ENCODE results near the gene CLEC2L.

The CLEC2L gene

DNA sequence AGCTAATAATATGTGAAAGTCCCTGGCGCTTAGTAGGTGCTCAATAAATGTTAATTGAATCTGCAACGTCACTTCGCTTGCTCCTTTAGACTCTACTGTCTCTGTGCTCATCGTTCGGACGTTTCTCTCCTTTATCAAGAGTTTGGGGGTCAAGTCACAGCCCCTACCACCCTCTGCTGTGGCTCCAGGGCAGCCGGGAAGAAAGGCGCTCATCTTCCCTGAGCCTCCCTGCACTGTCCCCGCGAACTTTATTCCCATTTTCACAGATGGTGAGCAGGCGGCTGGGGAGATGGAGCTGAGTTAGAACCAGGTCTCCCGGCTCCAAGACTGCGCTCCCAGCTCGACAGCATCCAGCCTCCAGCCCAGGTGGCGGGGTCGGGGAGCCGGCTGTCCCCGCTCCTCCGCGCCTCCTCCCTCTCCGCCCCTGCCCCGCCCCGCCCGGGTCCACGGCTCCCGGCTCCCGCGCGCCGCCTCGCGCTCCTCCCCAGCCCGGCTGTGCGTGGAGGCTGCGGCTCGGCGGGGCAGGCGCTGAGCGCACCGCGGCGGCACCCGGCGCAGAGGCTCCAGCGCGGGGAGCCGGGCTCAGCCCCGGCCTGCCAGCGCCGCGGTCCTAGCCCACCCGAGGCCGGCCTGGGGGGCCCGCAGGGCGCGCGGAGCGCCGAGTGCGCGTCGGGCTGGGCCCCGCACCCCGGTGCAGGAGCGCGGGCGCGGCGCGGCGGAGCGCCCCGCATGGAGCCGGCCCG lies at the start of gene CLEC2L:
TSS of gene CLEC2L (plus strand) at position 487 of the 743 bp plus-strand sequence. CDS start at position 730, 243 bp downstream.
- DNase-seq (ENCODE audit: low spot score) = peak; percentile 63

DNA sequence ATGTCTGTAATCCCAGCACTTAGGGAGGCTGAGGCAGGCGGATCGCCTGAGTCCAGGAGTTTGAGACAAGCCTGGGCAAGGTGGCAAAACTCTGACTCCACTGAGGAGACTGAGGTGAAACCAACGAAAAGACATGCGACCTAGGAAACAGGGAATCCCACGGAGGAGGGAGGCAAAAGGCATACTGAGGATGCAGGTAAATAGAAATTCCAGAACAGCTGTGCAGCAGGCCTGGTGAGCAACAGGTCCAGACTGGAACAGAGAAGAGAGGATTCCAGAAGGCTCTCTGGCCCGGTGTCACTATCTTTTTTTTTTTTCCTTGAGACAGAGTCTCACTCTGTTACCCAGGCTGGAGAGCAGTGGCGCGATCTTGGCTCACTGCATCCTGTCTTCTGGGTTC lies 47.3 kb upstream of the CLEC2L start:
- no peak for DNase-seq (ENCODE audit: low spot score)

DNA sequence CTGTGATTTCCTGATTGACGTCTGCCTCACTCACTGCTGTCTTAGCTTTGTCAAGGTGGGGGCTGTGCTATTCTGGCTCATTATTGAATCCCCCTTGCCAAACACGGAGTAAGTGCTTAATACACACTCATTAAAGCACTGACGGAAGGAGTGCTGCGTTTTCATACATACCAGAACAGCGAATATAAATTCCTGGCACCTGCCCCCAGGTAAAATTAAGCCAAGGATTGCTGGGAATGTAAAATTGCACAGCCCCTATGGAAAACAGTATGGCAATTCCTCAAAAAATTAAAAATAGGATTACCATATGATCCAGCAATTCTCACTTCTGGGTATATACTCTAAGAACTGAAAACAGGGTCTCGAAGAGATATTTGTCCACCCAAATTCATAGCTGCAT lies 46.6 kb upstream of the CLEC2L start:
- DNase-seq (ENCODE audit: low spot score) = no peak

DNA sequence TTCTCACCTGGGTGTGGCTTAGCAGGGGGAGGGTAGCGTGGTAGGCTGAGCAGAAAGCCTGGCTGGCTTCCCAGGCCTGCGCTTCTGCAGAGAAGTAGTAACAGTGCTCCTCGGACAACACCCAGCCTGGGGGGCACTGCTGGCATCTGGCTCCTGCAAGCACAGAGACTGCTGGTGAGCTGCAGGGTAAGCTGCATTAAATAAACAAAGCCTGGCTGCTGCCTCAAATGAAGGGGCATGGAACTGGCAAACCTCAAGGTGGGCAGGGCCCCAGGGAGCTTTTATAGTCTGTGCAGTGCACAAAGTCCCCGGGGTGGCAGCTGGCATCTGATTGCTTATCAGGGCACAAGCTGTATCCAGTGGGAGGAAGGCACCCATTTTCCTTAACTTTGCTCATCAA lies 43.9 kb upstream of the CLEC2L start:
- DNase-seq (ENCODE audit: low spot score) = no peak

DNA sequence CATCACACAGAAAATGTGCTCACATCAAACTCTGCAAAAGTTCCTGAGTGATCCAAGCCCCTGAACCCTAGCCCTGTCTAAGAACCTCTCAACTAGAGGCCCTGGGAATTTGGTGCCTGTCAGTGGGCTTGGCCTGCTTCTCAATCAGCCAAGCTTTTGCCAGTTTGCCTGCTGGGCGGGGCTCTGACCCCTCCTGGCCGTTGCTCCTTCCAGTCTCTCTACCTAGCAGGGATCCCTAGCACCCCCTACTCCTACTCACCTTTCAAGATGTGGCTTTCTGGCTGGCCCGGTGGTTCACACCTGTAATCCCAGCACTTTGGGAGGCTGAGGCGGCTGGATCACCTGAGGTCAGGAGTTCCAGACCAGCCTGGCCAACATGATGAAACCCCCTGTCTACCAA lies 42.1 kb upstream of the CLEC2L start:
- DNase-seq (ENCODE audit: low spot score) = no peak

DNA sequence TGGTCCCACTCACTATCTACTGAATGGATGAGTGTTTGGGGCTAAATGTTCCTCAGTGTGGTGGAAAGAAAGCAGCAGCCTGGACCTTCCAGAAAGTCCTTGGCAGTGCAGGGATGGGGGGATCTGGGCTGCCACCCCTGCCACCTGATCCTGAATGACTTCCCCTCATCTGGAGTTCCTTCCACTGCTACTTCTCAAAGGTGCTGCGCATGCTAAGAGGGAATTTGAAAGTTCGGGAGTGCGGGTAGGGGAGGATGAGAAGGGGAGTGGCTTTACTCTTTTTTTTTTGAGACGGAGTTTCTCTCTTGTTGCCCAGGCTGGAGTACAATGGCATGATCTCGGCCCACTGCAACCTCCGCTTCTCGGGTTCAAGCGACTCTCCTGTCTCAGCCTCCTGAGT lies 41.4 kb upstream of the CLEC2L start:
- DNase-seq (ENCODE audit: low spot score) = no peak

DNA sequence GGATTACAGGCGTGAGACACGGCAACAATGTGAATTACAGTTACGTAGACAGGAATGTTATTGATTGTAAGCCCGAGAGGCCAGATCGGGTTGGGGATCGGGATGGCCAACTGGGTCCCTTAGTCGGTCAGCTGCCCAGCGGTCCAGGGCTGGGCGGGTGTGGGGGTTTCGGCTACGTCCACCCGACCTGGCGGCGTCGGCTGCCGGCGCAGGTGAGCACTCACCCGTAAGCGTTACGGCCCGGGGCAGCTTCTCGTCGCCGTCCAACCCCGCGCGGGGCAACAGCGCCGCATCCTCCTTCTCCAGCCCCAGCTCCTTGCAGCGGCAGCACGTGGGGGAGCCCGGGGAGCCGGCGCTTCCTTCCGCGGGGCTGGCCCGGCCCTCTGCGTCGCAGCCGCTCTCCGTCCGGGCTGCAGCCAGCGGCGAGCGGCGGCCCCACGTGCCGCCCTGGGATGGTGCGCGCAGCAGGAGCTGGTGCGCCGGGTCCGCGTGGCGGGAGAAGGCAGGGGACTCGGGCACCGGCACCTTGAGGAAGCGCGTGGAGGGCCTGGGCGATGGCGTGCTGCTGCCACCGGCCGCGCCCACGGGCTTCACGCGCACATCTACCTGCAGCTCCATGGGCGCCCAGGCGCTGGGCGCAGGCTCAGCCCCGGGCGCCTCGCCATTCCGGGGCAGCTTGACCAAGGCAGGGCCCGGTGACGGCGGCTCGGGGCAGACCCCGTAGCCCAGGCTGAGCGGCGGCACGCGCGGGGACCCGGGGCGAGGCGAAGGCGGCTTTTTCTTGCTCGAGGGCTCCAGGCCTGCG lies 40.6 kb upstream of the CLEC2L start:
- peak; percentile 67 for DNase-seq (ENCODE audit: low spot score)

DNA sequence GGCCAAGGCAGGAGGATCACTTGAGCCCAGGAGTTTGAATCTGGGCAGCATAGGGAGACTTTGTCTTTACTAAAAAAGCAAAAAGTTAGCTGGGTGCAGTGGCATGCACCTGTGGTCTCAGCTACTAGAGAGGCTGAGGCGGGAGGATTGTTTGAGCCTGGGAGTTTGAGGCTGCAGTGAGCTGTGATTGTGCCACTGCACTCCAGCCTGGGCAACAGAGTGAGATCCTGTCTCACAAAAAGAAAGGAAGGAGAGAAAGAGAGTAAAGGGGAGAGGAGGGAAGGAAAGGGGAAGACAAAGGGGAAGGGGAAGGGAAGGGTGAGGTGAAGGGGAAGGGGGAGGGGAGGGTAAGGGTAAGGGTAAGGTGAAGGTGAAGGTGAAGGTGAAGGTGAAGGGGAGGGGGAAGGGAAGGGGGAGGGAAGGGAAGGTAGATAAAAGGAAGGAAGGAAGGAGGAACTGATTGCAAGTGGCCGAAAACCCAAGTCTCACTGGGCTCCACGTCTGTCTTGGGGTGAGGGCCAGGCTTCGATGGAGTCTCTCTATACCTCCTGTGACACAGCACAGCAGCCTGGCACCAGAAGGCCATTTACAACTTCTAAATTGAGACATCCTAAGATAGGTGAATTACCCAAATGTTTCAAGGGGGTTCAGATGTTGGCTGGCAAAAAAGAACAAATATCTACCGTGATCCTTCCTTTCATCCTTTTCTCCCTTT lies 36.0 kb upstream of the CLEC2L start:
- no peak for DNase-seq (ENCODE audit: low spot score)

DNA sequence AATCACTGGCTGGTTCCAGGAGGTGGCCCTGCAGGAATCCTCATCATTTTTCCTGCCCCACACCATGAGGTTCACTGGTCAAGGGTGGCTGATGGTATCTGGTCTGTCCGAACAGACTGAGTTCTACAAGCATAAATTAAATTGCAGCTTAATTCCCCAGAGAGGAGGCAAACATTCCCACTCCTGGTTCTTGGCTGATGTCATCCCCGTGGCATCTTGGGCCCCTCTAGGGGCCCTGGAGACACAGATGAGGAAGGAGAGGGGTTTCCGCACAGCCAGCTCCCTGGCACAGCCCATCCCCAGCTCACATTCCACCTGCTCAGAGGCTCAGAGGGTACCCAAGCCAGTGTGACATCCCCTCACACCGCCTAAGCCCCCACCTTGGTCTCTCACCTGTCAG lies 34.7 kb upstream of the CLEC2L start:
- no peak for DNase-seq (ENCODE audit: low spot score)

DNA sequence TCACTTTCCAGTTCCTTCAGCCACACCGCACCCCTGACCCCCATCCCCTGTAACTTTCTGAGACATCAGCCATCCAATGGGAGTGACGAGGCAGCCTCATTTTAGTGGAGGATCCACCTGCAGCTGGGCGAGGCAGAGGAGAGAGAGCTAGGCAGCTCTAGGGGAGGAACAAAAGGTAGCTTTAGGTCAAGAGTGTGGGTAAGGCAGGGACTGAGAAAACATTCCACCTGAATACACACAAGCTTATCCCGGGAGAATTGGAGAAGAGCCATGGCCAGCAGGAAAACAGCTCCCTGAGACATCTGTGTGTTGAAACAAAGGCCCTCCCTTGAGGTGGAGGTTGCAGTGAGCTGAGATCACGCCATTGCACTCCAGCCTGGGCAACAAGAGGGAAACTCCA lies 33.4 kb upstream of the CLEC2L start:
- DNase-seq (ENCODE audit: low spot score) = no peak

DNA sequence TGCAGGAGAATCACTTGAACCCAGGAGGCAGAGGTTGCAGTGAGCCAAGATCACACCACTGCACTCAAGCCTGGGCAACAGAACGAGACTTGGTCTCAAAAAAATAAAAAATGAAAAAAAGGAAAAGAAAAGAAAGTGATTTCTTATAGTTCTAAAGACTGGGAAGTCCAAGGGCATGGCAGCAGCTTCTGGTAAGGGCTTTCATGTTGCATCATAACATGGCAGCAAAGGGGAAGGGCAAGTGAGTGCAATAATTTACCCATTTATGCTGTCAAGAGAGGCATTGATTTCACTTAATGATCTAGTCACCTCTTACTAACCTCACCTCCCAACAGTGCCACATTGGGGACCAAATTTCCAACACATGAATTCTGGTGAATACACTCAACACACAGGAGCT lies 31.2 kb upstream of the CLEC2L start:
- DNase-seq (ENCODE audit: low spot score) = no peak

DNA sequence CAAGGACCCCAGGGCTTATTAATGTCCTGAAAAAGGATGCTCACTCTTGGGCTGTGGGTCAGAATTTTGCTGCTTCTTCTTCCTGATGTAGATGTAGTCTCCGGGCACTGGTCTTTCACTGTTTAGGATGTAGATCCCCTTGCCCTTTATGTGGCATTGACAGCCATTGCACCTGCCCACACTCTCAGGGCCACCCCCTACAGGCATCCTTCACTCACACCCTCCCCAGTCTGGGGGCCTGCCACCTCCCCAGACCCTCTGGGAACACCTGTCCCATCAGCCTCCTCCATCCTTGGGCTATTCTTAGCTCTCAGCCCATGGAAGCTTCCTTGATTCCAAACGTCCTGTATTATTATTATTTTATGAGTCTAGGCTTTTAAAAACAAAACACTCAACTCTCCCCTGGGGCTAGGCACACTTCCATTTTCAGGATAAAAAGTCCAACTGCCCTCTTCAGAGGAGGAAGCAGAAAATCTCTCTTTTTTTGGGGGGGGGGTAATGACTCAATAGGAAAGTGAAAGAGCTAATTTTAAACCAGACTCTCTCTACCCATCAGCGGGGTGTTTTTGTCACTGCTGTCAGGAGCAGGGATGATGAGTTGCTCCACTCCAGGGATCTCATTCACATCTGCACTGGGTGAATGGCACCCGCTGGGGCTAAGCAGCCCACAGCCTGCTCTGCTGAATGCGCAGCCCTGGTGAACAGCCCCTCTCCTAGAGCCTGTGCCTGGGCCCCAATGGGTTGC lies 28.5 kb upstream of the CLEC2L start:
- DNase-seq (ENCODE audit: low spot score) = no peak

DNA sequence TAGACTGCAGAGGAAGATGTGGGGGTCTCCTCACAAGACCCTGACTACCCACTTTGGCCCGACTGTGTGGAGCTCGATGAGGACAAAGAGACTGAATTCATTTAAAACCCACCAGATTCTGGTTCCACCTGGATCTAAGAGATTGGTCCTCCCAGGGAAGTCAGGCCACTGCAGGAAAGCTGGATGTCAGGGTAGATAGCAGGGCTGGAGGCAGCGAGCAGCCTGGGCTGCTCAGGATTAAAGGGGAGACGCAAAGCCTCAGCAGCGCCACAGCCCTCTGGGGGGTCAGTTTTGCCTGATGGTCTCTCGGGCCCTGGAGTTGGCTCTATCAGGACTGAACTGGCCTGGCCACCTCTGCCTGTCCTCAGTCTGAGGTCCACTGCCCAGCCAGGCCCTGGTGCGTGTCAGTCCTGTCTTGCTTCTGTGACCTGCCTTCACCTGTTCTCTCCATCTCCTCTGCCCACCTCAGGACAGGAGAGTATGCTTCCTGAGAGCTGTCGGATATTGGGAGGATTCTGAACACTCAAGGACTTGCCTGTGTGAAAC lies 27.8 kb upstream of the CLEC2L start:
- DNase-seq (ENCODE audit: low spot score) = no peak

DNA sequence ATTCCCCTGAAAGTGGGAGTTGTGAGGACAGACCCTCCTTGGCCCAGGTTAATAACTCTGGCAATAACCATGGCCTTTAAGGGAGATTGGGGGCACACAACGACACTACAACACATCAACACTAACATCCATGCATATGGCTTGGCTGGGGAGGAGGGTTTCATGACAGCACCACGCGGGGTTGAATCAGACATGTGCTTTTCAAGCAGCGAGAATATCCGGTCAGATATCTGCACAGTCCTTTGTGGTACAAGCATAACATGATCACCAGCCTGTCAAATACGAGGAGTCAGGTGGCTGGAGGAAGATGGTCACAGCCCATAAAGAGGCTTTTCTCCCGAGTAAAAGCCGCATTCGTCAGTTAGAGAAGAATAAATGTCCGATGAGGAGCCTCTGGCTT lies 27.0 kb upstream of the CLEC2L start:
- no peak for DNase-seq (ENCODE audit: low spot score)

DNA sequence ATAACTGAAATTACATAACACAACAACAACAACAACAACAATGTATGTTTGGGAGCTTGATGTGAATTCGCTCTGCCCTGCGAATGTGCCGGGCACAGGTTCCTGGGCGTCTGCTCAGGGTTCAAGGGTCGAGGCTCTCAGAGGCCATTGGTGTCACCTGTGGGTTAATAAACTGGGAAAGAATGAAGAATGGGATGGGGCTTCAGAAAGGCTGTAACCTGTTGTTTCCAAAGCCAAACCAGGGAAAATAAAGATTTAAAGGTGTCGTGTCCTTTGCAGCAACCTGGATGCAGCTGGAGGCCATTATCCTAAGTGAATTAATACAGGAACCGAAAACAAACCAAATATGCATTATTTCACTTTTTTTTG lies 22.7 kb upstream of the CLEC2L start:
- no peak for DNase-seq (ENCODE audit: low spot score)

DNA sequence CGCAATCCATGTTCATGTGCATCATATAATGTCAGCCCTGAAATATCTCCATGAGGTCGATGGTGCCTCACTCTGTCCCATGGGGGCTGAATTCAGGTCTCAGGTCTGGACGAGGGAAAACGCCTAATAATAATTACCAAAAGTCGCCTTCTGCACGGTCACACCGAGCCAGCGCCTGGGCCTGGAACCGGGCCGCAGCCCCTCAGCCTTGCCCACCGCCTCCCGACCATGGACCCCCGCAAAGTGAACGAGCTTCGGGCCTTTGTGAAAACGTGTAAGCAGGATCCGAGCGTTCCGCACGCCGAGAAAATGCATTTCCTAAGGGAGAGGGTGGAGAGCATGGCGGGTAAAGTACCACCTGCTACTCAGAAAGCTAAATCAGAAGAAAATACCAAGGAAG lies 21.3 kb upstream of the CLEC2L start:
- no peak for DNase-seq (ENCODE audit: low spot score)

DNA sequence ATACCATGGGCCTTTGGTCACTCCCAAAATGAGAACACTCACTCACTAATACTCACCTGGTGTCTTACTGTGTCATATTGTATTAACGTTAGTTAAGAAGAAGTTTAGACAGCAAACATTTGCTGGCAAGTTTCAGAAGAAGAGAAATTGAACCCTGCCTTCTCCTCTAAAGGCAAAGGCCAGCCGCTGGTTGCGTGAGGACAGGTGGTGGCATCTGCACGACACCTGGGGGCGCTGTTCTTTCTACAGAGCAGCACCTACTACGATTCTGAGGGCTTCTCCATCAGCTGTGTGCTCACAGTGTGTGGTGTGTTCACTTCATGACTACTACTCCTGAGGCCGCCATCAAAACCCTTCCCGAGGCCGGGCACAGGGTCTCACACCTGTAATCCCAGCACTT lies 17.9 kb upstream of the CLEC2L start:
- peak; percentile 65 for DNase-seq (ENCODE audit: low spot score)

DNA sequence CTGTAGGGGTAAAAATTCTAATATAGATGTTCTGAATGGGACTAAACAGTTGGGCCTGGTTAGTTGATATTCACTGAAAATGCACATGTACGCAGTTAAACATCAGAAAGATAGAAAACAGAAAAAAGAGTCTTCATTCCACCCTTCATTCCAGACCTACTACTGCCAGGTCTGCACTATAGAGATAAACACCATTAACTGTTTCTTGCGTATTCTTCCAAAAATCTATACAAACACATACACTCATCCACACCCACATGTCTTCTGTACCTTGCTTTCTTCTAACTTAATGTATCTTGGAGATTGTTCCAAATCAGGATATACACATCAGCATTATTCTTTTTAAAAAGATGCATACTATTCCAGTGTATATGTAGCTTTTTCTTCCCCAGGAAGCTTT lies 13.9 kb upstream of the CLEC2L start:
- no peak for DNase-seq (ENCODE audit: low spot score)

DNA sequence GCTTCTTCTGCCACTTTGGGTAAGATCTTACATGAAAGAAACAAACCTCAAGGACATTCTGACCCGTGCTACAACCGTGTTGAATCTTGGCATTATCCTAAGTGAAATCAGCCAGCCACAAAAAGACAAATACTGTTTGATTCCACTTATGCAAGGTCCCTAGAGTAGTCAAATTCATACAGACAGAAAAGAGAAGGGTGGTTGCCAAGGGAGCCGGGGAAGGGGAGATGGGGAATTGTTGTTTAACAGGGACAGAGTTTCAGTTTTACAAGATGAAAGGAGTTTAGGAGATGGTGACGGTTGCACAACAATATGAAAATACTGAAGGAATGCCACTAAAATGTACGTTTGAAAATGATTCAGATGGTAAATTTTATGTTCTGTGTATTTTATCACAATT lies 12.2 kb upstream of the CLEC2L start:
- no peak for DNase-seq (ENCODE audit: low spot score)

DNA sequence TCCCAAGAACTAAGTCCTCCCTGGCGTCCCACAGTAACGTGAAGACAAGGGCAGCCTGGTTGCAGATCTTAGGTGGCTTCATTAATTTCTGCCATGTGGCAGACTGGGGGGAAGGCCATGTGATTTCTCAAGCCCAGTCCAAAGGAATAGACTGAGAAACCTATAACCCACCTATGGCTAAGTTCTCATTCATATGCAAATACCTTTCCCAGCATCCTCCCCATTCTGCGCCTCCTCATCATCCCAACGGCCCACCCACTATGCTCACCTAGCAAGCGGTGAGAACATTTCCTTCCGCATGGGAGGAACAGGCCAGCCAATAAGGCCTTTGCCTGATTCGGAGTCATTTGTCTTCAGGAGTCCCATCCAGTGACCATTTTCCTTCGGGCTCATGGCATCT lies 8.2 kb upstream of the CLEC2L start:
- DNase-seq (ENCODE audit: low spot score) = no peak

DNA sequence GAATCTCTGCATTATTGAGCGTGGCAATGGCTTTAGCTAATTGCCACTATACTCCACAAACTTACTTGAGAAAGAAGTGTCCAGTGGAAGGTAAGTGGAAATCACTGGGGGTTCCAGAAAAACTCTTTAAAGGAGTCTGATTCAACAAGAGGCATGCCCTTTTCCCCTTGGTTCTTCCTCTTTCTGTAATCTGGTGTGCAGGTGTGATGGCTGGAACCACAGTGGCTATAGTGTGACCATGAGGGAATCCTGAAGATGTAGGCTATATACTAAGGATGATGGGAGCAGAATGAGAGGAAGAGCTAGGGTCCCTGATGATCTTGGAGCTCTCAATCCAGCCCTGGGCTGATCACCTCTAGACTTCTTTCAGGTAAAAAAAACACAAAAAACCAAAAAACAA lies 2.0 kb upstream of the CLEC2L start:
- DNase-seq (ENCODE audit: low spot score) = no peak

DNA sequence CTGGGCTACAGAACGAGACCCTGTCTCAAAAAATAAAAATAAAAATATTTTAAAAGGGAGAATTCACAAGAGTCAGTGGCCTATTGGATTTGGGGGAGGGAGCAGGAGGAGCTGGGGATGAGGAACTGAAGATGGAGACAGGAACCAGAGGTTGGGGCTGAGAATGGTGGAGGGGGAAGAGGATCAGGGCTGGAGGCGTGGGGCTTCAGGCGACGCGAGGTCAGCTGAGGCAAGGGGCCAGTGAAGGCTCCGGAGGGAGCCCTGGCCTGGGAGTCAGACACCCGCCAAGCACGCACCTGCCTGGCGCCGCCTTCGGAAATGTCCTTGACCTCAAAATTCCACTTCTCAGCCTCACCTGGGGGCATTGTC lies 671 bp upstream of the CLEC2L start:
- DNase-seq (ENCODE audit: low spot score) = peak; percentile 12

Data from ecto neural progenitor cell (in vitro differentiated cells).